ENCODE results near the gene RAB40C.

- TF ChIP-seq, protein P1, sequence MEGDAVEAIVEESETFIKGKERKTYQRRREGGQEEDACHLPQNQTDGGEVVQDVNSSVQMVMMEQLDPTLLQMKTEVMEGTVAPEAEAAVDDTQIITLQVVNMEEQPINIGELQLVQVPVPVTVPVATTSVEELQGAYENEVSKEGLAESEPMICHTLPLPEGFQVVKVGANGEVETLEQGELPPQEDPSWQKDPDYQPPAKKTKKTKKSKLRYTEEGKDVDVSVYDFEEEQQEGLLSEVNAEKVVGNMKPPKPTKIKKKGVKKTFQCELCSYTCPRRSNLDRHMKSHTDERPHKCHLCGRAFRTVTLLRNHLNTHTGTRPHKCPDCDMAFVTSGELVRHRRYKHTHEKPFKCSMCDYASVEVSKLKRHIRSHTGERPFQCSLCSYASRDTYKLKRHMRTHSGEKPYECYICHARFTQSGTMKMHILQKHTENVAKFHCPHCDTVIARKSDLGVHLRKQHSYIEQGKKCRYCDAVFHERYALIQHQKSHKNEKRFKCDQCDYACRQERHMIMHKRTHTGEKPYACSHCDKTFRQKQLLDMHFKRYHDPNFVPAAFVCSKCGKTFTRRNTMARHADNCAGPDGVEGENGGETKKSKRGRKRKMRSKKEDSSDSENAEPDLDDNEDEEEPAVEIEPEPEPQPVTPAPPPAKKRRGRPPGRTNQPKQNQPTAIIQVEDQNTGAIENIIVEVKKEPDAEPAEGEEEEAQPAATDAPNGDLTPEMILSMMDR (conservative IDR thresholded peaks at IDR 0.05; ENCODE audit: low read depth, low read length), result no peak
- no peak for TF ChIP-seq EZH2 (IDR thresholded peaks at IDR 0.05; ENCODE audit: borderline replicate concordance, low read depth, low read length, poor library complexity, severe bottlenecking)
Observed at GRCh38 chr16:554640-555365, 35.1 kb upstream of the RAB40C start.
